K562 (cell line): Measurements from ENCODE around the gene RCC1. TPM values are rescaled to one million over a fixed set of nuclear protein-coding genes. Genes with fewer than 3 reads are reported as not detected.

ENCODE experiments used
- ATF4 ChIP-seq: fragments of 450-650 bp; formaldehyde crosslinking; IDR thresholded peaks from 2 replicates; pipeline ENCODE4 v1.4.0; 2022; ENCODE audit warnings: mild to moderate bottlenecking, moderate library complexity
- BCOR ChIP-seq: fragments of 450-650 bp; IDR thresholded peaks from 2 replicates; pipeline ENCODE4 v1.6.1; 2016
- CEBPZ ChIP-seq: fragments of 150-350 bp; IDR thresholded peaks from 2 replicates; pipeline ENCODE4 v1.6.1; 2014; ENCODE audit warnings: low read depth, mild to moderate bottlenecking, low read length, borderline replicate concordance
- CREB3 ChIP-seq: fragments of 450-650 bp; conservative IDR thresholded peaks from 2 replicates; pipeline ENCODE4 v1.6.1; 2016; ENCODE audit warnings: missing genetic modification characterization, low read depth, mild to moderate bottlenecking, missing compliant biosample characterization, moderate library complexity
- CXXC5 ChIP-seq: fragments of 250-450 bp; sonication (Bioruptor Pico); IDR thresholded peaks from 2 replicates; pipeline ENCODE4 v1.8.0; 2022; ENCODE audit warnings: inconsistent platforms, mild to moderate bottlenecking, moderate library complexity
- FIP1L1 ChIP-seq: fragments of 200-400 bp; formaldehyde crosslinking; IDR thresholded peaks from 2 replicates; pipeline ENCODE4 v1.6.1; 2018; ENCODE audit warnings: mild to moderate bottlenecking, low read depth, low read length; ENCODE audit not compliant: poor library complexity, severe bottlenecking
- FOXA1 ChIP-seq: fragments of 450-650 bp; IDR thresholded peaks from 2 replicates; pipeline ENCODE4 v1.6.1; 2016; ENCODE audit warnings: mild to moderate bottlenecking, borderline replicate concordance
- GTF3C2 ChIP-seq: IDR thresholded peaks from 3 replicates; pipeline ENCODE4 v1.6.1; 2011; ENCODE audit warnings: borderline replicate concordance, mild to moderate bottlenecking, moderate library complexity; ENCODE audit not compliant: insufficient read length; ENCODE audit errors: extremely low read depth
- NEUROD1 ChIP-seq: fragments of 150-350 bp; IDR thresholded peaks from 2 replicates; pipeline ENCODE4 v1.6.1; 2014; ENCODE audit warnings: borderline replicate concordance, low read length, low read depth; ENCODE audit not compliant: partially characterized antibody
- NR2C1 ChIP-seq, 2 experiments: fragments of 450-650 bp; IDR thresholded peaks; 2 replicates each; pipeline ENCODE4 v1.6.1; 2017; ENCODE audit warnings: mild to moderate bottlenecking in 2 of 2, antibody characterized with exemption in 1 of 2, inconsistent platforms in 1 of 2, missing compliant biosample characterization in 1 of 2, missing genetic modification characterization in 1 of 2
- PML ChIP-seq: IDR thresholded peaks from 2 replicates; pipeline ENCODE4 v1.6.1; 2012; ENCODE audit warnings: low read length, inconsistent platforms
- RFX1 ChIP-seq: fragments of 450-650 bp; IDR thresholded peaks from 2 replicates; pipeline ENCODE4 v1.6.1; 2016; ENCODE audit warnings: mild to moderate bottlenecking, moderate library complexity
- SREBF1 ChIP-seq: fragments of 150-350 bp; IDR thresholded peaks from 2 replicates; pipeline ENCODE4 v1.6.1; 2014; ENCODE audit warnings: antibody characterized with exemption, low read depth, low read length, borderline replicate concordance
- TAL1 ChIP-seq: fragments of 450-650 bp; IDR thresholded peaks from 2 replicates; pipeline ENCODE4 v1.6.1; 2016; ENCODE audit warnings: mild to moderate bottlenecking
- TGIF2 ChIP-seq: sonication (generic); formaldehyde crosslinking; IDR thresholded peaks from 2 replicates; pipeline ENCODE4 v1.8.1; 2022; ENCODE audit warnings: mild to moderate bottlenecking, missing genetic modification reagents, moderate library complexity
- ZEB2 ChIP-seq: fragments of 450-650 bp; IDR thresholded peaks from 2 replicates; pipeline ENCODE4 v1.6.1; 2016
- ZNF740 ChIP-seq, 3 experiments: fragments of 200-800 bp in 1 of 3; sonication (Bioruptor generic) in 1 of 3; sonication (generic) in 1 of 3; formaldehyde crosslinking in 1 of 3; IDR thresholded peaks; 2 replicates each; pipeline versions ENCODE4 v1.6.1 to v1.8.0; 2016 to 2022; ENCODE audit warnings: mild to moderate bottlenecking in 2 of 3, missing compliant biosample characterization in 2 of 3, missing genetic modification characterization in 2 of 3, missing genetic modification reagents in 1 of 3
- polyA plus RNA-seq, 8 experiments: library from polyadenylated mRNA; depleted of rRNA in 4 of 8; stranded (reverse) in 5 of 8; unstranded in 3 of 8; fragments of >200 nt; fragmentation: Nextera tagmentation in 2 of 8; fragmentation: Illumina TruSeq in 1 of 8; extraction: Ambion mirVana in 2 of 8; extraction: Trizol in 1 of 8; gene quantifications; 2 replicates each; pipeline versions ENCODE4 v1.2.1 to v1.2.3, GENCODE V29; 2011 to 2014; ENCODE audit warnings: inconsistent platforms in 1 of 8, missing spikeins in 1 of 8
- total RNA-seq, 7 experiments: library from RNA; depleted of rRNA in 6 of 7; stranded (reverse); fragments of >200 nt in 6 of 7; fragmentation: Illumina TruSeq in 2 of 7; extraction: Trizol in 2 of 7; gene quantifications; 2 replicates each; pipeline versions ENCODE4 v1.2.1 to v1.2.3, GENCODE V29; 2011 to 2021; ENCODE audit warnings: low replicate concordance in 1 of 7

The RCC1 gene
- total and polyA plus RNA-seq, 9 of the 15 experiments (the other 6 are each of a cell fraction or from before 2014, with no cell fraction given): 16.4 to 202 (median 107) TPM

DNA sequence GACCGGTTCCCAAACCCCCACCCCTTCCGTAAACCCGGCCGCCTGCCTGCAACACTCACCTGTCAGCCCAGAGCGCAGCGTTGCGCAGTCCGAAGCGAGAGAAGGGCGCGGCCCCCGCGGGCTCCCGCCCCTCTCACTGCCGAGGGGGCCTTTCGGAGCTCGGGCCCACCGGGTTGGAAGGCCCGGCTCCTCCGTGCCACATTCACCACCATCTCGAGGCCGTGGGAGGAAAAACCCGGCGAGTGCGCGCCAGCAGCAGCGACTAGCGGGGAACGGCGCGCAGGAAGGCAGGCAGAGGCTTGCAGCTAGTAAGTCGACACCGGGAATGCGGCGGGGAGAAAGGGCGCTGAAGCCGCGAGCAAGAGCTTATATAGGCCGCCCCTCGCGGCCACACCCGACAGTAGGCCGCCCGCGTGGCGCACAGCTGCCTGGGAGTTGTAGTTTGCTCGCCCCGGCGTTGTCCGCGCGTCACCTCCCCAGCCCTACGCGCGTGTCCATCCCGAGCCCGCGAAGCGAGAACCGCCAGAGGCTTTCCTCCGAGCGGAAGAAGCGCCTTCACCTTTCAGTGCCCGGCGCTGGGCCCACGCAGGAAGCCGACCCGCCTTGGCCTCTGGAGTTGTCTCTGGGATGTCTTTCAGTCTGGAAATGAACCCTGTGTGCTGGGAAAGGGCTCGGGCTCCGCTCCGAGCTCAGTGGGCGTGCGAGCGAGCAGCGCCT, 75.8 kb downstream of the RCC1 start (continued):
- TF ChIP-seq ZNF740 (CRISPR knock-in tag; IDR thresholded peaks at IDR 0.05) (peak; percentile 75; the same call in 1 of the 2 replicates), ZNF740 (tag; IDR thresholded peaks at IDR 0.05) (no peak), FOXA1 (no peak), ATF4 (CRISPR knock-in tag) (peak; percentile 18; the same call in 1 of the 2 replicates), CREB3 (tag) (0 out of 2 replicates have a peak, but pooled peaks have one; percentile 58), TGIF2 (CRISPR knock-in tag) (peak; percentile 98), GTF3C2 (no peak), TAL1 (no peak), CEBPZ (0 out of 2 replicates have a peak, but pooled peaks have one; percentile 24), FIP1L1 (peak; percentile 100), SREBF1 (peak; percentile 63; the same call in 1 of the 2 replicates), PML (peak; percentile 98), ZEB2 (0 out of 2 replicates have a peak, but pooled peaks have one; percentile 26), RFX1 (no peak), BCOR (peak; percentile 89), NR2C1 (IDR thresholded peaks at IDR 0.05) (peak; percentile 47; the same call in 1 of the 2 replicates), NR2C1 (tag; IDR thresholded peaks at IDR 0.05) (peak; percentile 83), CXXC5 (CRISPR knock-in tag) (peak; percentile 97), NEUROD1 (peak; percentile 83)
